Medulla oblongata (tissue), 1 donor: Measurements from ENCODE around the gene SLC16A5.
"Not testable (repeated sequence)": the region's sequence is repeated elsewhere in the genome, so short reads cannot be mapped to it uniquely, and the experiment has no call there.

Source experiments
- DNase-seq: peaks from one replicate; pipeline ENCODE4 v3.0.0-alpha.2; 2015; ENCODE audit errors: extremely low spot score

SLC16A5 gene

DNA sequence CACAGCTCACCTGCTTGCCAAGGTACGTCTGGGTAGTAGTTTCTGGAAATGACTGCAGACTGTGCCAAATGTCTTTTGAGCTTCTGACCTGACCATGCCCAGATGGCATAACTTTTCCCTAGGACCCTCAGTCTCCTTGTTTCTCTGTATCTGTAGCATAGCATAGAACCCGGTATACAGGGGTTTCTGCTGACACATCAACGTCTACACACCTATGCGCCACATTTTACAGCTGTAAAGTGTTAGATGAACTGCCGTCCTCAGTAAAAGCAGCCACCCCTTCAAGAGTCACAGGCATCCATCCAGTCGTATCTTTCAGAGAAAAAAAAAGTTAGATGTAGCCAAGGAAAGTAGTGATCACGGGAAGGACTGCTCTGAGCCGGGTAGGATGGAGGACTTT lies 23.3 kb upstream of the SLC16A5 start:
- DNase-seq = no peak

DNA sequence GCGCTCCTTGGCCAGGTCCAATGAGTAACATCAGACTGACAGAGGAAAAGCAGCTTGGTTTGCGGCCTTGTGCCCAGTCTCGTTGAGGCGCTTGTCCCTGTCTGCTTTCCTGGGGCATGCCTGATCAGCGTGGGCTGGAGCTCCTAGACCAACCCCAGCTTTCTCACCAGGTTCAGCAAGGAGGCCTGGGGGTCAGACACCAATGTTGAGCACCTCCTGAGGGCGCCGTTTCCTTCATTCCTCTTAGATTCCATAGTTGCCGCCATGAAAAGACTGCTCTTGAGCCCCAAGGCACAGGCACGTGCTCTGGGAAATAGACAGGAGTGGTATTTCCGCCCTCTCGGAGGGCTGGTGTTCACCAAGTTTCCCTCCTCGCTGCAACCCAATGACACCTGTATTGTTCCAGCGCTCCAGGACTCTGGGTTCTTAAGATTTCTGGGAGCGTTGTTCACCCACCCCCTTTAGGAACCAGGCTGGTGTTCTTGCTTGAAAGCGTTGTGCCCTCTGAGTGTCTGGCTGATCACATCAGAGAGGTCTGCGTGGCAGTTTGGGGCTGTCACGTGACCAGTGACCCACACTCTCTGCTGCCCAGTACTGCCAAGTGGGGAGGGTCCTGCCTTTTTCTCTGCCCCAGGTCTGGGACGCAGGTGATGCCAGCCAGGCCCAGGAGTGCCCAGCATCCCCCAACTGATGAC lies 22.7 kb upstream of the SLC16A5 start:
- no peak for DNase-seq

DNA sequence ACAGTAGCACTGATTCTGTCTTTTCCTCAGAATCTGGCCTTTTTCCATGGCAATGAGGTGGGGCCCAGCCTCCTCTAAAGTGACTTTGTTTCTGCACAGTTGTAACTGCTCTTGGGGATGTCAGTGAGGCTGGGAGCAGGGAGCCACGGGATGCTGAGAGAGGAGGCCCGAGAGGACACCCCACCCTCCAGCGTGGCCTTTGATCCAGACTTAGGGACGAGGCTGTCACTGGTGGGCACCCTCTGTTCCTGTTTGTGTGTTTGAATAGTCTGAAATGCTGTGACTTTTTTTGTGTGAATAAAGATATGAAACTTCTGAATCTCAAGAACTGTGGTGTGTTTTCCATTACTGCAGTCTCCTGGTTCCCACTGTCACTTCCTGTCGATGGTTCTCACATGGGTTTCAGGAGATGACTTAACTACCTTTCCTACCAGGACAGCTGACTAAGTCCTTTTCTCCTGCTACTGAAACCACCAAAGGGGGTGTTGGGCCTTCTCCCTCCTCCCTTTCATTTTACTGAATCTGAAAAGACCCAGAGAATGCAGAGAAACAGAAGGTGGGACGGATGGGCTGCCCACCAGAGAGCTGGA lies 22.1 kb upstream of the SLC16A5 start:
- no peak for DNase-seq

DNA sequence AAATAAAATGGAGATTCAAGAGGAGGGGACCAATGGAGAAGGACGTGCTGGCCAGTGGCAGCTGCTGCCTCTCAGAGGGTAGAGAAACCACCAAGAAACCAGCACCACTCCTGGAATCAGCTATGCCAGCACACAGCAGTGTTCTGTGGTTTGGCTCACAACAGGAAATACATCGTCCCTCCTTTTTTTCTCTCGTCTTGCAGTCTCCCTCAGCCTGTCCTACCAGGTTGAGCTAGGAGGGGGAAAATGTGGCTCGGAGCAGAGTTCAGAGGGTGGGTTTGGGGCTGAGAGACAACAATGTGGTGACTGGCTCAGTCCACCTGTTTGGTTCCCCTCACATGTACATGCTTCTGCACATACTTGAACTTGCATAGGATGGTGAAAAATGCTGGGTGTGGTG lies 19.9 kb upstream of the SLC16A5 start:
- DNase-seq = no peak

DNA sequence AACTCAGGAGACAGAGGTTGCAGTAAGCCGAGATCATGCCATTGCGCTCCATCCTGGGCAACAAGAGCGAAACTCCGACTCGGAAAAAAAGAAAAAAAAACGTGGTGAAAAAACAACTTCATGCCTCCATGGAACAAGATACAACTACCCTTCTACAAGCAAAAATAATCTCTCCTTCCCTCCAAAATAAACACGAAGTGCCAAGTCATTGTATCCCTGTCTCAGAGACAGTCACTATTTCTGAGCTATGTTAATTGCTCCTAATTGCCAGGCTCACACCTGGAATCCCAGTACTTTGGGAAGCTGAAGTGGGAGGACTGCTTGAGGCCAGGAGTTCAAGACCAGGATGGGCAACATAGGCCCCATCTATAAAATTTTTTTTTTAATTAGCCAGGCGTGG lies 19.0 kb upstream of the SLC16A5 start:
- no peak for DNase-seq

DNA sequence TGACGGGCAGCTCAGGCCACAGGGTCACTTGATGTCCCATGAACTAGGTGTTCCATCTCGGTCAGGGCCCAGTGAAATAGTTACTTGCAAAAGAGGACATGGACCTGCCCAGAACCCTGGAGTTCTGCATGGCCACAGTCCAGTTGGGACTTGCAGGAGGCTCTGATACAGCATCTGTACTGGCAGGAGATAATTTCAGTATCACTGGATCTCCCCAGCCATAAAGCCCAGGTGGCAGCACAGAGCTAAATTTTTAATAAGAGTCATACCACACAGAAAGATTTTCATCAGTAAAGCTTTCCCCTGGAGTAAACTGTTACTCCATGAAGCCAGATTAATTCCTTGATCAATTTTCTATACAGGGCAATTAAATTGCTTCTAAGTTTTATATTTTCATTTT lies 18.0 kb upstream of the SLC16A5 start:
- no peak for DNase-seq

DNA sequence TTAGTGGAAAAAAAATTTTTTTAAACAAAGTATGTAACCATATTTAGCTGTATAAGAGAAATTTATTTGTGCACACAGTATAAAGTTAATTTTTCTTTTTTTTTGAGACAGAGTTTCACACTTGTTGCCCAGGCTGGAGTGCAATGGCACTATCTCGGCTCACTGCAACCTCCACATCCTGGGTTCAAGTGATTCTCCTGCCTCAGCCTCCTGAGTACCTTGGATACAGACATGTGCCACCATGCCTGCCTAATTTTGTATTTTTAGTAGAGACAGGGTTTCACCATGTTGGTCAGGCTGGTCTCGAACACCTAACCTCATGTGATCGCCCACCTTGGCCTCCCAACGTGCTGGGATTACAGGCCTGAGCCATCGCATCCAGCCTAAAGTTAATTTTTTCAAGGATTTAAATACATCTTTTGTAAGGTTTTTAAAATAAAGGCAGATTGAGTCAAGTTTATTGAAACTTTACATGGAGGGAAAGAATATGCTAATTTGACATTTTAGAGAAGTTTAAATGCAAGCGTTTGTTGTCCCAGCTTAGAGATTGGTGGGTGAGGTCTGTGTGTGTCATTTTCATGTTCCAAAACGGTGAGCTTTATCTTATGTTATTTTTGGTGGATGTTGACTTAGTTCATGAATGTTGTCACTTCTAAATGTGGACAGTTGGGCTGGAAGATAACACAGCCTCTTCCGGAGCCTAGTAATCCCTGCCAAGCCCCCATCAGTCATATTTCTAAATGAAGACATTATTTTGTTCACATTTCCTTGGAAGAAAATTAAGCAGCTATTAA lies 16.1 kb upstream of the SLC16A5 start:
- DNase-seq = not testable (repeated sequence)

DNA sequence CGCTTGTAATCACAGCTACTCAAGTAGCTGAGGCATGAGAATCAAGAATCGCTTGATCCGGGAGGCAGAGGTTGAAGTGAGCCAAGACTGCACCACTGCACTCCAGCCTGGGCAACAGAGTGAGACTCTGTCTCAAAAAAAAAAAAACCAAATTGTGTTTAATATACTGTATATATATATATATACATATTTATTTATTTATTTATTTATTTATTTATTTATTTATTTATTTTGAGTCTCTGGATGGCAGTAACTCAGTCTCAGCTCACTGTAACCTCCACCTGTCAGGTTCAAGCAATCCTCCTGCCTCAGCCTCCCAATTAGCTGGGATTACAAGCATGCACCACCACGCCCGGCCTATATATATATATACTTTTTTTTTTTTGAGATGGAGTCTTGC lies 14.8 kb upstream of the SLC16A5 start:
- not testable (repeated sequence) for DNase-seq

DNA sequence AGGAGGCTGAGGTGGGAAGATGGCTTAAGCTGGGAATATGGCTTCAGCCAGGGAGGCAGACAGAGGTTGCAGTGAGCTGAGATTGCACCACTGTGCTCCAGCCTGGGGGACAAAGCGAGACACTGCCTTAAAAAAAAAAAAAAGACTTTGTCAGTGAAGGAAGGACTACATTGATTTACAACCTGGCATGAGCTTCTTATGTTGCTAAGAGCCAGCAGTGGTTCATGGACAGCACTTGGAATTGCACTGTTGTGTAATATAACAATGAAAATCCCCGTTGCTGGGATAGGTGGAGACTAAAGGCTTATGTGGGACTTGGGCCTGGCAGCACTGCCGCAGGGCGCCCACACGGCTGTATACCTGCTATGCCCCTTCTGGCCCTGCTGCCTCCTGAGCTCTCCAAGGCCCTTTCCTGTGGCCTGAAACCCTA lies 14.1 kb upstream of the SLC16A5 start:
- no peak for DNase-seq

DNA sequence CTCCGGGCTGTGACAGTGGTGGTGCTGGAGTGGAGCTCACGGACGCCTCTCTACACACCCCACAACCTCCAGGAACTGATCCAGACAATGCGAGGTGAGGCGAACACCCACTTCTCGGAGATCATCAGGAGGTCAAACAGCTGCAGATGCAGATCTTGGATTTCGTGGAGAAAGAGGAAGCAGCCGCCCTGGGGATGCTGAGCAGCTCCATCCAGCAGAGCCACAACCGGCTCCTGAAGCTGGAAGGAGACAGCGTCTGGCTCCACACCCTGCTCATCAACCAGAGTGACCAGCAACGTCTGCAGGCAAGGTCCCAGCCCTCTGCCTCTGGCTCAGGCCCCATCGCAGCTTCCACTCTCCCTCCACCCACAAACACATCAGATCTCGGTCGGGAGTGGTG lies 13.2 kb upstream of the SLC16A5 start:
- DNase-seq = no peak

DNA sequence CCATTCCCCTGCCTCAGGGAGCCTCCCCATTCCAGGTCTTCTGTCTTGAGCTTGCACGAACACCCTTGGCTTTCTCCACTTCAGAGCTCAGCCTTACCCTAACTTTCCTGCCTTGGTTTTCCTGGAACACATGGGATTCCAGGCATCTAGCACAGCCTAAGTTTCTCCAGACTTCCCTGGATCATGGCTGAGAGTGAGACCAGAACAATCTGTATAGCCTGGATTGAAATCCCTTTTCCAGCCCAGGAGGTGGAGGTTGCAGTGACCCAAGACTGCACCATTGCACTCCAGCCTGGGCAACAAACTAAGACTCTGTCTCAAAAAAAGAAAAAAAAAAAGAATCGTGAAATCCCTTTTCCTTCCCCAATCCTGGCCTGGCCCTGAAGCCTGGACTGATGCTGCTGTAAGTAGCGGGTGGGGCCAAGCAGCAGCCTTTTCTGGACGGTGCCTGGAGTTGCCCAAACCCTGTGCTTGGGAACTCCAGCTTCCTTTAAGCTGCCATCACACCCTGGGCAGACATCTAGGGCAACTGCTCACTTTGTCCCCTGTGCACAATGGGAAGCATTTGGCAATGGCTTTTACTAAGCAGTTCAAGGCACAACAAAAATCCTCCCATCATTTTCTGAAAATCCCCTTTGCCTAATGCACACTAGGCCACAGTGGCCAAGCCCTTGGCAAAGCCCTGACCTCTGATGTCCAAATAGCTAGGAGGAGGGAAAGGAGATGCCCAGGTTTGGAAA lies 12.0 kb upstream of the SLC16A5 start:
- peak; percentile 41 for DNase-seq

DNA sequence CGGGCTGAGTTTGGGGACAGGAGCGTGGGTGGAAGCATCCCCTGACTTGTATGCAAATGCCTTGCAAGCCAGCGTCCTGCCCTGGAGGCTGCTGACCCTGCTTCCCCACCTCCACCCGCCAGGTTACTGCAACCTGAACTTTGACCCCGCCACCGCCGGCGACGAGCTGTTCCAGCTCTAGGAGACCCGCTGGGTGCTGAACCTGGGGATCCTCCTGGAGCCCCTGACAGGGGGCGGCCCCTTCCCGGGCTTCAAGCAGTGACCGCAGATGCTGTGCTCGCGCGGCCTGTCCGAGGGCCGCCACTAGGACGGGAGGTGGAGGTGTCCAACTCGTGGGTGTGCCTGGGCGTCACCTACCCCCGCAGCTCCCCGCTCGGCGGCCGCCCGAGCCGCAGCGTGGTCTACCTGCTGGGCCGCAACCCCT lies 10.7 kb upstream of the SLC16A5 start:
- DNase-seq = no peak

DNA sequence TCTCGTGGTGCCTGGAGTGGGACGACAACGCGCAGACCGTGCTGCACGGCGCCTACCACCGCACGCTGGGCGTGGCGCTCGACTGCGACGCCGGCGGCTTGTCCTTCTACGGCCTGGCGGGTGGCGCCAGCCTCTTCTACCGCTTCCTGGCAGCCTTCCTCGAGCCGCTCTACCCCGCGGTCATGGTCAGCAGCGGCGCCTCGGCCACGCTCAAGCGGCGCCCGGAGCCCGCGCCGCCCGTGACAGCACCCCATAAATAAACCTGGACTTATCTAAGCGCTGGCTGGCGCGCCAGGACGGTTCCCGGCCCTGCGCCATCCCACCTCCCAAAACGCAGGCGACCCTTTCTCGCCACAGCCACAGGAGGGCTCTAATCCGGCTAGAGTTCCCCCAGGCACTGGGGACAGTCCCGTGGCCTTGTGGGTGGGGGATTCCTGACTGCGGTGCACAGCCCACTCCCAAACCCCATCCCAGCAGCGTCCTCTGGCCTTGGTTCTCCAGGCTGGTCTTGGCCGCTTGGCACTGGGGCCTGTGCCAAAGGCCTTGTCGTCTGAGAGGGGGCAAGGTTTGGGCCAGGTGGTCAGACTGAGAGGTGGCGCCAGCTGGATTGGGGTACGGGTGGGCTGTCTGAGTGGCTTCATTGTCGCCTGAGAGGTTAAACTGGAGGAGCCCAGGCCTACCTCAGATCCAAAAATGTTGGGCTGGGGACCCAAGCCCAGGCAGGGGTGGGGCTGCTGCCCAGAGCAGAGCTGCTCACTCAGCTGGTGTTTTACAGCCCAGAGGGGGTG lies 10.1 kb upstream of the SLC16A5 start:
- peak; percentile 40 for DNase-seq

DNA sequence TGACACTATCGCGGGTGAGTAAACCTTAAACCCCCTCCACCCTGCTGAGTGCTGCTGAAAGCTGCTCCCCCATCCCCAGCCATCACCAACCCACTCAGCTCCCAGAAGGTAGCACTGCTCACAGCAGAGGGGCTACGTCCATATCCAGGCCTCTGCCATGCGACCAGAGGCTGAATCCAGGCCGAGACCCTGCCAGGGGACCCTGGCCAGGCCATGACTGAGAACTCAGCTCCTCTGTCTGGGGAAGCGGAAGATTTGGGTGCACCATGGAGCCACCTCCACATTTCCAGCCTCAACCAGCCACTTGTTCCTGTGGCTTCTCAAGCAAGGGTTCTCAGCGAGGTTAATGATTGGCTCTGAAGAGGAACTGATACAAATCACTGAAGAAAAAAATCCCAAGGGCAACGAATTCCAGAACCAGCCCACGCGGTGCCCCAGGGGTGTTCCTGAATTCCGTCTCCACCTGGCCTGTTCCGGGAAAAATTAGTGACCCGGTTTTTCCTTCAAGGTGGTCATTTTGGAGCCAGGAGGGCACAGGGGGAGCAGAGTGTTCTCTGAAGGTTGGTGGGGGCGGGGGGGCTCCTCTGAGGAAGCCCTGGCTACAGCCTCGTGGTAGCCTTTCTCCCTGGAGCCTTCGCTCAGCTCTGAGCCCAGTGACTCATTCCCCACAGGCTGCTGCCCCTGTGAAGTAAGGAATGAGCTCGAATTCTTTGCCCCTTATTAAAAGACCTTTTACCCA lies 9.3 kb upstream of the SLC16A5 start:
- no peak for DNase-seq

DNA sequence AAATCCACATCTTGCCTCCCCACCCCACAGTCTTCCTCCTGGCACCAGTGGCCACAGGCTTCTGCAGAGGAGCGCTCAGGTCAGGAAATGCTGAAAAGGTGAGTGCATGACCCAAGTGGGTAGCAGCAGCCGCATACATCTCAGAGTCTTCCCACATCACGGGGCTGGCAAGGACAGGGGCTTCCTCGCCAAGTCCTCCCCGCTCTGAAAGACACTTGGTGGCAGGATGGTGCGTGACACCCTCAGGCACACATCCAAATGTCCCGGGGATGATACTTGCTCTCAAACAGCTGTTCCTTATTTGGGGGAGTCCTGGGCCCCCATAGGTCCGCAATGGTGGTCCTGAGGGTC lies 8.8 kb upstream of the SLC16A5 start:
- no peak for DNase-seq

DNA sequence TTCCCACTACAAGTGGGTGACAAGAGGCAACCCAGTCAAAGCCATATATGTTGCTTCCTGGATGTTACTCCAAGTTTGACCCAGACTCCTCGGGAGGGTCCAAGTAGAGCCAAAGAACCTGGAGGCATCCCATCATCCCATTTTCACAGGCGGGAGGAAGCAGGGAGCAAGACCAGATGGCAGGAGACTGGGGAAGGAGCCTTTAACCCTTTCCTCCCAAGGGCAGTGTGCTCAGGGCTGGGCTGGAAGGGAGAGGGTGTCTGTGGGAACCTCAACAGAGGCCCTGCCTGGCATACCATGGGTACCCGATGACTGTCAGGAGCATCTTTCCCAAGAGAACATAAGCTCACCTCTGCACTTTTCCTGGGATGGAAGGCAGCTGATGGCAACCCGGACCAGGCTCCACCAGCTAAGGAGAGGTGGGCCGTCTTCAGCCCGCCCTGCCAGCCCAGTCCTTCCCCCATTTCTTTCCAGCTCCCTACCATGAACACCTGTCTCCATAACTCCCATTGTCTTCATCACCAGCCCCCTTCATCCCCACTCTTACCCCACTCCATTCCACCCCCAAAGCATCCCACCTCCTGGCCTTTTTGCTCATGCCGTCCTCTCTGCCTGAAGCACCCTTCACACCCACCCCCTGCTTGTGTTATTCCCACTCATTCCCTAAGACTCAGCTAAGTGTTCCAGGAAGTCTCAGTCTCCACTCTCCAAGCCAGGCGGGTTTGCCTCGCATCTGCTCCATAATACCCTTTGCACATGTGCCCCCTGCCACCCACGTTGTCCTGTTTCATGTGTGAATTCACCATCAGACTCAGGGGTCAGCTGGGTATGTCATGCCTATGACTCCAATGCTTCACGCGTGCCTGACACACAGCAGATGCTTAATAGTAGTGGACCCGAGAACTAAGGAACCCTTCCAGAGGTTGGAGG lies 5.9 kb upstream of the SLC16A5 start:
- DNase-seq = no peak

DNA sequence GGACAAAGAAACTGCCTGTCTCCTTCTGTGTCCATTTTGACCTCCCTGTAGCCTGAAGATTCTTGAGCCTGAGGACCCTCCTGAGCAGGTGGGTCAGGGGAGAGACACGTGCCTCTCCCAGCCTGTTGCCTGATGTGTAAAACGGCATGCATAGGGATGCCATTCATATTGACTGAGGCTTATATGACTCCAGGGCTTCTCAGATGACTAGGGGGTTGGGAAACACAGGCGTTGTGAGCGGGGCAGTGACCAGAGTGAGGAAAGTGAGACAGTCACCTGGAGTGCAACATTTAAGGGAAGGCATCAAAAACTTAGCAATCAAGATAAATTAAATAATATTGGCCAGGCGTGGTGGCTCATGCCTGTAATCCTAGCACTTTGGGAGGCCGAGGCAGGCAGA lies 5.1 kb upstream of the SLC16A5 start:
- DNase-seq = no peak

DNA sequence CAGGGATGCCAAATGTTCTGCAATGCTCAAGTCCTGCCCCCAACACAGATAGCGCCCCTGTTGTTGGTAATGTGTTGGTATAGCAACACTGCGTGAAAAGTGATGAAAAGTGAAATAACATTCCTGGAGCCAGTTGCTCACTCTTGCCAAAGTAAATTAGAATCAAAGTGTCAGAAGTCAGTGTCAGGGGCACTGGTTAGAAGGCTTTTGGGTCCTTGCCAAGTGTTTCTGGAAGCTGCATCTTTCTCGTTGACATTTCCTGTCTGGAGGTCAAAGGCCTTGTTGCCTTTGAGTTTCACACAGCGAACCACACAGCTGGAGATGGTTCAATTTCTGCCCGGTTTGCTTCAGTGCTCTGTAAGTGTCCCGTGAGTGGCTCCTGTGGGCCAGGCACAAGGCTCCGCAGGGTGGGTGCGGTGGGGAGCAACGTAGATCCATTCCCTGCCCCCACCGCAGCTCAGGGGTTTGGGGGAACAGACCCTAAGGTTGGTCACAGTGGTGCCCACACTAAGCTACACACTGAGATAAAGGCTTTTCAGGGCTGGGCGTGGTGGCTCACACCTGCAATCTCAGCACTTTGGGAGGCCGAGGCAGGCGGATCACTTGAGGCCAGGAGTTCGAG lies 3.6 kb upstream of the SLC16A5 start:
- DNase-seq = no peak

DNA sequence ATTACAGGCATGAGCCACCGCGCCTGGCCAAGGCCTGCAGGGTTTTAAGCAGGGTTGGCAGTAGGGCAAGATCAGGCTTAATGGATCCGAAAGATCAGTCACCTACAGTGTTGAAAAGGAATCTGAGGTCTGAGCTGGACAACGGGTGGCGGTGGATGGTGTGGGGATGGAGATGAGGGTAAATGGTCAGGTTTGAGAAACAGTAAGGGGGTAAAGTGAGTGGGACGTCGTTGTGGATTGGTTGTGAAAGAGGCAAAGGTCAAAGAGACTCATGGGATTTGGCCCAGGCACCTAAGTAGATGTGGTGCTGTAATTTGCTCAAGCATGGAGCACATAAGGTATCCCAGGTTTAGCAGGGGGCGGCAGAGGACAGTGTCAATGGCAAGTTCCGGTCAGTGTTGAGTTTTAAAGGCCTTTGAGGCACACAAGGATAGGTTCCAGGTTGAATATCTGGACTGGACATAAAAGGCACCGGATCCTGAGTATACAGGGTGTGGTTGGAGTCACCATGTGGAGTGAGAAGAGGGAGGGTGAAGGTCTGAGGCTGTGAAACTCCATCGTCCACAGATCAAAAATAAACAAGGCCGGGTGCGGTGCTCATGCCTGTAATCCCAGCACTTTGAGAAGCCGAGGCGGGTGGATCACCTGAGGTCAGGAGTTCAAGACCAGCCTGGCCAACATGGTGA lies 1.1 kb upstream of the SLC16A5 start:
- no peak for DNase-seq
